Colonic mucosa (tissue), 4 donors: Measurements from ENCODE around the gene PTGER4. TPM values are rescaled to one million over a fixed set of nuclear protein-coding genes. Genes with fewer than 3 reads are reported as not detected.
"Not testable (repeated sequence)": the region's sequence is repeated elsewhere in the genome, so short reads cannot be mapped to it uniquely, and the experiment has no call there.

Experiments
- DNase-seq: peaks from one replicate; pipeline ENCODE4 v3.0.0-alpha.2; 2020
- H3K27ac ChIP-seq: fragments of 200-600 bp; one replicate; pipeline ENCODE4 v1.8.0; 2021
- H3K27me3 ChIP-seq: fragments of 200-600 bp; one replicate; pipeline ENCODE4 v1.8.0; 2021
- H3K36me3 ChIP-seq: fragments of 200-600 bp; one replicate; pipeline ENCODE4 v1.8.0; 2021
- H3K4me1 ChIP-seq: fragments of 200-600 bp; one replicate; pipeline ENCODE4 v1.8.0; 2021; ENCODE audit warnings: mild to moderate bottlenecking
- H3K4me3 ChIP-seq: fragments of 200-600 bp; one replicate; pipeline ENCODE4 v1.8.0; 2021
- H3K9ac ChIP-seq, 2 donors: one replicate each; pipeline ENCODE4 v1.7.0; 2013; ENCODE audit warnings: control low read depth in 2 of 2, low read depth in 2 of 2, low read length in 2 of 2
- H3K9me3 ChIP-seq: fragments of 200-600 bp; one replicate; pipeline ENCODE4 v1.8.0; 2021
- CTCF ChIP-seq: fragments of 200-600 bp; IDR thresholded peaks from one replicate; pipeline ENCODE4 v1.8.0; 2022; ENCODE audit warnings: antibody characterized with exemption, mild to moderate bottlenecking
- intact Hi-C: fragments of 100-400 bp; cut with DNase I; formaldehyde crosslinking; loops from one replicate; pipeline ENCODE4 v1.14.1; 2022
- total RNA-seq, 2 donors: library from RNA; stranded (reverse); fragmentation: NEBNext Ultra II Directional in 1 of 2; extraction: Animal tissue kit (Norgen Biotek cat#: 25700) in 1 of 2; gene quantifications; one replicate each; pipeline ENCODE4 v1.2.1, GENCODE V29; 2021
- donor health status: healthy.
- donor health status: DM: no; HTN: no; CAD: no.
- donor health status: DM: no; HTN: no; CAD: no.

PTGER4 gene
- 10 to 100 TPM; 28.1 to 53.4 TPM for total RNA-seq

GRCh38 chr5:40679913-40680681 is at the start of gene PTGER4:
PTGER4 (plus strand) TSS chr5:40679915; CDS start chr5:40680994, 1,079 bp downstream.
- no peaks in the 10 kb centered on the region for H3K9me3 ChIP-seq
- H3K4me3 ChIP-seq = peak within 1 kb of the TSS; percentile 63
- peak within 1 kb of the TSS; percentile 95 to 98 for H3K9ac ChIP-seq
- no peaks in the 10 kb centered on the region for H3K36me3 ChIP-seq
- intact Hi-C loops = loop anchor here (5.0 to 10.0 kb wide), 2 partner anchors 655 to 968 kb away; no protein-coding TSS in a partner anchor
- peak; percentile 53 for DNase-seq
- peak within 1 kb of the TSS; percentile 95 for H3K27ac ChIP-seq
- no peak for TF ChIP-seq CTCF
- H3K4me1 ChIP-seq = no peaks in the 10 kb centered on the region
- H3K27me3 ChIP-seq = no peaks in the 10 kb centered on the region

GRCh38 chr5:40630126-40630525 is 49.6 kb upstream of the PTGER4 start:
- no peaks in the 10 kb centered on the region for H3K27me3 ChIP-seq
- intact Hi-C loops = no loop called here
- no peak for TF ChIP-seq CTCF
- H3K36me3 ChIP-seq = no peaks in the 10 kb centered on the region
- no peaks in the 10 kb centered on the region for H3K9me3 ChIP-seq
- DNase-seq = no peak
- H3K4me3 ChIP-seq = no peak overlapping the region
- H3K4me1 ChIP-seq = no peaks in the 10 kb centered on the region
- H3K9ac ChIP-seq = no peak overlapping the region
- no peak overlapping the region for H3K27ac ChIP-seq

- DNase-seq = peak; percentile 55
- no peak for TF ChIP-seq CTCF
- Histone ChIP-seq H3K27ac (no peak overlapping the region), H3K27me3 (no peaks in the 10 kb centered on the region), H3K4me1 (no peaks in the 10 kb centered on the region), H3K9ac (no peak overlapping the region), H3K36me3 (no peaks in the 10 kb centered on the region), H3K4me3 (no peak overlapping the region), H3K9me3 (no peaks in the 10 kb centered on the region)
- intact Hi-C loops = no loop called here
Measured at GRCh38 chr5:40631236-40631635, 48.5 kb upstream of the PTGER4 start.

- H3K4me3 ChIP-seq = no peak overlapping the region
- H3K27ac ChIP-seq = no peak overlapping the region
- no peaks in the 10 kb centered on the region for H3K4me1 ChIP-seq
- H3K27me3 ChIP-seq = no peaks in the 10 kb centered on the region
- no peak for TF ChIP-seq CTCF
- DNase-seq = peak; percentile 49
- no peaks in the 10 kb centered on the region for H3K9me3 ChIP-seq
- intact Hi-C loops = no loop called here
- no peaks in the 10 kb centered on the region for H3K36me3 ChIP-seq
- no peak overlapping the region for H3K9ac ChIP-seq
Measured at GRCh38 chr5:40634154-40634553, 45.6 kb upstream of the PTGER4 start.

- no peak for DNase-seq
- H3K27me3 ChIP-seq = no peaks in the 10 kb centered on the region
- intact Hi-C loops = no loop called here
- no peaks in the 10 kb centered on the region for H3K36me3 ChIP-seq
- no peak overlapping the region for H3K4me3 ChIP-seq
- H3K27ac ChIP-seq = no peak overlapping the region
- no peaks in the 10 kb centered on the region for H3K4me1 ChIP-seq
- no peak overlapping the region for H3K9ac ChIP-seq
- no peaks in the 10 kb centered on the region for H3K9me3 ChIP-seq
- TF ChIP-seq CTCF = no peak
Measured at GRCh38 chr5:40634593-40634992, 45.1 kb upstream of the PTGER4 start.

GRCh38 chr5:40639531-40639930 is 40.2 kb upstream of the PTGER4 start:
- H3K27me3 ChIP-seq, H3K27ac ChIP-seq, H3K4me1 ChIP-seq, DNase-seq, intact Hi-C loops, H3K9ac ChIP-seq, H3K36me3 ChIP-seq, H3K9me3 ChIP-seq, H3K4me3 ChIP-seq: not testable (repeated sequence)
